ENCODE results near the gene STYK1. TPM values are rescaled to one million over a fixed set of nuclear protein-coding genes. Genes with fewer than 3 reads are reported as not detected.

The STYK1 gene
- total RNA-seq, 4 donors from 2014 or later: 1.0 to 2.3 (median 1.2) TPM

DNA sequence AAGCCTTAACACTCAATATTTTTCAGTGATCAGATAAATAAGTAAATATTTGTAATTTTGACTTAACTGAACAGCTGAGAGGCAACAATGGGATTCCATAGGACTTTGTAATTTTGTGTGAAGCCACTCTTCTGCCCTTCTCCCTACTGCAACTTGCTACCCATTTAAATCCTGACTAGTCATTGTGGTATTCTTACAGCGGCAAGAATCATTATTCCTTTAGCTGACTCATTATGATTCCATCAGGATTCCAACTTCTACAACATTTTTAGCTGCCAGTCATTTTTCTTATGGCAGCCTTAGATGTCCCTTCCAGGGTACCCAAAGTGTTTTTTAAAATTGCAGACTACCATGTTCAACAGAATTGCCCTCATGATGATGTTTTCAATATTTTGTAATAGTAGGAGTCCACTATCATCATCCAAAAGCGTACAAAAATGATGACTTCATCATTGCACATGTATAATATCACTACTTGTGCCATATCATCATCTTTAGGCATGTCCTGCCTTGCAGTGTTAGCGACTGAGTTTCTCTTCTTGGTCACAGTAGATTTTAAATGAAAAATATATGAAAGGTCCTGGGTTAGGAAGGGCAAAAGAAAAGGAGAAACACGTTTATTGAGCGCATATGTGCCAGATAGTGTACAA is 55.4 kb downstream of the STYK1 start:
- H3K9me3 ChIP-seq: no peaks in the 10 kb centered on the region
- peaks cover 5% of the 10 kb centered on the region for H3K27me3 ChIP-seq
- 80% methylated on average over 5 of the region's 5 CpGs for whole genome bisulfite sequencing
- H3K4me1 ChIP-seq: peaks cover 6% of the 10 kb centered on the region
- no peak overlapping the region for H3K27ac ChIP-seq
- TF ChIP-seq EP300 (IDR thresholded peaks at IDR 0.05) (no peak), POLR2AphosphoS5 (IDR thresholded peaks at IDR 0.05) (no peak), POLR2A (IDR thresholded peaks at IDR 0.05) (no peak)
- TF ChIP-seq, protein P1, sequence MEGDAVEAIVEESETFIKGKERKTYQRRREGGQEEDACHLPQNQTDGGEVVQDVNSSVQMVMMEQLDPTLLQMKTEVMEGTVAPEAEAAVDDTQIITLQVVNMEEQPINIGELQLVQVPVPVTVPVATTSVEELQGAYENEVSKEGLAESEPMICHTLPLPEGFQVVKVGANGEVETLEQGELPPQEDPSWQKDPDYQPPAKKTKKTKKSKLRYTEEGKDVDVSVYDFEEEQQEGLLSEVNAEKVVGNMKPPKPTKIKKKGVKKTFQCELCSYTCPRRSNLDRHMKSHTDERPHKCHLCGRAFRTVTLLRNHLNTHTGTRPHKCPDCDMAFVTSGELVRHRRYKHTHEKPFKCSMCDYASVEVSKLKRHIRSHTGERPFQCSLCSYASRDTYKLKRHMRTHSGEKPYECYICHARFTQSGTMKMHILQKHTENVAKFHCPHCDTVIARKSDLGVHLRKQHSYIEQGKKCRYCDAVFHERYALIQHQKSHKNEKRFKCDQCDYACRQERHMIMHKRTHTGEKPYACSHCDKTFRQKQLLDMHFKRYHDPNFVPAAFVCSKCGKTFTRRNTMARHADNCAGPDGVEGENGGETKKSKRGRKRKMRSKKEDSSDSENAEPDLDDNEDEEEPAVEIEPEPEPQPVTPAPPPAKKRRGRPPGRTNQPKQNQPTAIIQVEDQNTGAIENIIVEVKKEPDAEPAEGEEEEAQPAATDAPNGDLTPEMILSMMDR (IDR thresholded peaks at IDR 0.05): no peak
- no peaks in the 10 kb centered on the region for H3K36me3 ChIP-seq
- no peak overlapping the region for H3K4me3 ChIP-seq
- DNase-seq (ENCODE audit: low spot score in 2 of 2): no peak

DNA sequence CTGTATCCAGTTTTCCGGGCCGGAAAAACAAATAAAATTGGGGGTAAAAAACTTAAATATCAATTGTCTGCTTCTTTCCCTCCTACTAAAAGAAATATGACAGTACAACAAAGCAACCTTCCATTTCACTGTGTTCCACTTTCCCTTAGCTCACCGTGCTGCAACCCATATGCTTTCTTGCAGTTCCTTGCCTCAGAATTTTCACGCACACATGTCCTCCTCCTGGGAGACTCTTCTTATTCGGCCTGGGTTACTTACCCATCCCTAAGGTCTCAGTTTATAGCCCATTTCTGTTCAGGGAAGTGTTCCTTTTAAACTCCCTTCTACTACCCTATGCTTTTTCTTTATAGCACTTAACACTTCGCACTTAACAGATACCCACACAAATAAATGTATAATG is 56.0 kb downstream of the STYK1 start:
- no peak for DNase-seq (ENCODE audit: low spot score in 2 of 2)
- Histone ChIP-seq H3K27me3 (peaks cover 5% of the 10 kb centered on the region), H3K9me3 (no peaks in the 10 kb centered on the region), H3K4me1 (peaks cover 6% of the 10 kb centered on the region), H3K4me3 (no peak overlapping the region), H3K36me3 (no peaks in the 10 kb centered on the region), H3K27ac (no peak overlapping the region)
- TF ChIP-seq POLR2AphosphoS5 (IDR thresholded peaks at IDR 0.05) (no peak), EP300 (IDR thresholded peaks at IDR 0.05) (no peak), POLR2A (IDR thresholded peaks at IDR 0.05) (no peak)
- TF ChIP-seq, protein P1 (IDR thresholded peaks at IDR 0.05): no peak
- WGBS: 79% methylated on average over 6 of the region's 6 CpGs

DNA sequence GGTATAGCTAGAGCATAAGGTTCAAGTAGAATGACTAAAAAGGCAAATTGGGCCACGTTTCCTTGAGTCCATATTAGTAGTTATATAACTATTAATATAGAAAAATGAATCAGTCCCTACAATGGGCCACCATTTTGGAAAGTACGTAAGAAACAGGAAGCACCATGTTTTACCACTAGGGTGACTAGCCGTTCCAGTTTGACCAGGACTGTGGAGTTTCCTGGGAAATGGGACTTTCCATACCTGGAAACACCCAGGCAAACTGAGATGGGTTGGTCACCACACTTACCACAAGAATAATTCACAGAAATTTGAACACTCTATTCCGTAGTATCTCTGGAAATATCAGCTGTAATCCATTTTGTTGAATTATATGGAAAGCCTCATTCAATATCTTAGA is 58.3 kb downstream of the STYK1 start:
- H3K9me3 ChIP-seq: no peaks in the 10 kb centered on the region
- H3K27me3 ChIP-seq: peaks cover 5% of the 10 kb centered on the region
- peaks cover 27% of the 10 kb centered on the region for H3K4me1 ChIP-seq
- 49% methylated on average over 4 of the region's 4 CpGs for WGBS
- DNase-seq (ENCODE audit: low spot score in 2 of 2): no peak
- H3K27ac ChIP-seq: no peak overlapping the region
- TF ChIP-seq POLR2A (IDR thresholded peaks at IDR 0.05) (no peak), EP300 (IDR thresholded peaks at IDR 0.05) (no peak)
- TF ChIP-seq, protein P1 (IDR thresholded peaks at IDR 0.05): no peak
- H3K4me3 ChIP-seq: no peak overlapping the region
- no peaks in the 10 kb centered on the region for H3K36me3 ChIP-seq

DNA sequence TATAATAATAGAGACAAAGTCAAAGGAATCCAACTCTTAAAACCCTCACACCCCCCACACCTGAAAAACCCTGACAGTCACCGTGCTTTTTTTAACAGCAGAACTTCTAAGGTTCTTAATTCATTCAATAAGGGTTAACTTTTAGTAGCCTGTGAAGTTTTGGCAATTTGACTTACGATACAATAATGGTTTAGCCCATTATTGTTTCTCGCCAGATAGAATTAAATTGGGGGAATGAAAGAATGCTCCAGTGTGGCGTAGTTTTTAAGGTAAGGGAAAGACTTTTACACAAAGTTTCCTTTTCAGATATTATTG is 59.8 kb downstream of the STYK1 start:
- DNase-seq (ENCODE audit: low spot score in 2 of 2): no peak
- no peak for TF ChIP-seq POLR2AphosphoS5 (IDR thresholded peaks at IDR 0.05)
- Histone ChIP-seq H3K36me3 (peaks cover 12% of the 10 kb centered on the region), H3K4me1 (peaks cover 27% of the 10 kb centered on the region), H3K27me3 (no peaks in the 10 kb centered on the region), H3K9me3 (no peaks in the 10 kb centered on the region), H3K27ac (peak overlapping the region; percentile 91), H3K4me3 (peak overlapping the region; percentile 68)
- WGBS: 12% methylated on average over 4 of the region's 4 CpGs

DNA sequence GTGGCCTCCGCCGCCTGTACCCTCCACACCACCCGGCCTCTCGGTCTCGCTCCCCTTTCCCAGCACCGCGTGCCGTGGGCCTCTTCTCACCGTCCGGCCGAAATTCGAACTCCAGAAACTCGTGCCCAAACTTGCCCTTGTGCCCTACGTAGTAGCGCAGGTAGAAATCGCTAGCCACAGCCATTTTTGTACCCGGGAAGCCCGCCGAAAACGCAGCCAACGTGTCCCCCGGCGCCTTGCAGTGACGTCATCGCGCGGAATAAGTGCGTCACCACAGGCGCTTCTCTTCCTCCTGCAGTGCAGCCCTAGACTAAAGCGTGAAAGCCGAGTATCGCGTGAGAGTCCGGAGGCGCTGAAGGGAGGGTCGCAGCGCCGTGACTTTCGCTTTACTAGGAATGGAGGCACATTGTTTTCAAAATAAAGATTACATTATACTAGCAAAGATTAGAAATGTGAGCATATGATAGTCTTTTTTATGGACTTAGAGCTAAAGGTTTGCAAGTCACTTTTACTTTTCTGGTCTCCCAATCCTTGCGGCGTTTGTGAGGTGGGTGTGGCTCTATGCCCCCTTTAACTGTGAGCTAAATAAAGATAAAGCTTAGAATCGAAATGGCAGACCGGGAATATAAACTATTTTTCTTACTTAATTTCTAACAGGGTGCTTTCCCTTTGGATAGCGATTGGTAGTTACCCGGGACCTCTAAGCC is 60.4 kb downstream of the STYK1 start, which contains the start of gene MAGOHB:
Gene MAGOHB, minus strand, starts transcription at position 261 of the 707 bp plus-strand sequence. Its CDS starts 77 bp downstream, at position 184.
- DNase-seq (ENCODE audit: low spot score in 2 of 2): peak; percentile 97 to 98
- Histone ChIP-seq H3K27me3 (no peaks in the 10 kb centered on the region), H3K36me3 (peaks cover 17% of the 10 kb centered on the region), H3K4me3 (peak within 1 kb of the TSS; percentile 68), H3K27ac (peak within 1 kb of the TSS; percentile 91), H3K4me1 (peaks cover 27% of the 10 kb centered on the region), H3K9me3 (no peaks in the 10 kb centered on the region)
- TF ChIP-seq POLR2AphosphoS5 (IDR thresholded peaks at IDR 0.05) (peak; percentile 59 to 98 (median 95)), EP300 (IDR thresholded peaks at IDR 0.05) (no peak), POLR2A (IDR thresholded peaks at IDR 0.05) (peak in 1 of 2 donors; percentile 76)
- WGBS: under 1% methylated on average over 32 of the region's 45 CpGs

DNA sequence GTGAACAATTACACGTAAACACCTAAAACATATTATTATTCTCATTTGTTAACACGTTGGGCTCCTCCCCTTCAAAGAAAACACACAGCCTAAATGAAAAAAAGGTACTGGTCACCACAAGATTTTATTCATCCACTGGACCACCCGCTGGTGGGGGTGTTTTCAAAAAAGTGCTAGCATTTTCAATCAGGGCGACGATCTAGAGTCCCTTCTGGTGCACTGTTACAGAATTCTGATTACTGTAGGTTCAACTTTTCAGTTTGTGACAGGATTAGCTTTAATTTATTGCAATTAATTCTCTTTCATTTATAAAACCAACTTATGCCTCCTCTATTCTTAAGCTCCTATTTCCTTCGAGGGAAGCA is 60.9 kb downstream of the STYK1 start:
- Histone ChIP-seq H3K27ac (peak overlapping the region; percentile 91), H3K27me3 (no peaks in the 10 kb centered on the region)
- WGBS: 0% methylated on average over 6 of the region's 6 CpGs

More for the DNA sequence above, 60.9 kb downstream of the STYK1 start:
- DNase-seq (ENCODE audit: low spot score in 2 of 2): no peak
- H3K36me3 ChIP-seq: peaks cover 17% of the 10 kb centered on the region
- H3K4me1 ChIP-seq: peaks cover 27% of the 10 kb centered on the region
- H3K4me3 ChIP-seq: peak overlapping the region; percentile 68
- TF ChIP-seq POLR2AphosphoS5 (IDR thresholded peaks at IDR 0.05) (no peak), POLR2A (IDR thresholded peaks at IDR 0.05) (no peak)
- TF ChIP-seq, protein P1 (IDR thresholded peaks at IDR 0.05): no peak
- H3K9me3 ChIP-seq: no peaks in the 10 kb centered on the region
